ENCODE data around the gene UCP2.
A peak's percentile ranks its signal among the peaks of the same experiment; 100 is the strongest.

The UCP2 gene

DNA sequence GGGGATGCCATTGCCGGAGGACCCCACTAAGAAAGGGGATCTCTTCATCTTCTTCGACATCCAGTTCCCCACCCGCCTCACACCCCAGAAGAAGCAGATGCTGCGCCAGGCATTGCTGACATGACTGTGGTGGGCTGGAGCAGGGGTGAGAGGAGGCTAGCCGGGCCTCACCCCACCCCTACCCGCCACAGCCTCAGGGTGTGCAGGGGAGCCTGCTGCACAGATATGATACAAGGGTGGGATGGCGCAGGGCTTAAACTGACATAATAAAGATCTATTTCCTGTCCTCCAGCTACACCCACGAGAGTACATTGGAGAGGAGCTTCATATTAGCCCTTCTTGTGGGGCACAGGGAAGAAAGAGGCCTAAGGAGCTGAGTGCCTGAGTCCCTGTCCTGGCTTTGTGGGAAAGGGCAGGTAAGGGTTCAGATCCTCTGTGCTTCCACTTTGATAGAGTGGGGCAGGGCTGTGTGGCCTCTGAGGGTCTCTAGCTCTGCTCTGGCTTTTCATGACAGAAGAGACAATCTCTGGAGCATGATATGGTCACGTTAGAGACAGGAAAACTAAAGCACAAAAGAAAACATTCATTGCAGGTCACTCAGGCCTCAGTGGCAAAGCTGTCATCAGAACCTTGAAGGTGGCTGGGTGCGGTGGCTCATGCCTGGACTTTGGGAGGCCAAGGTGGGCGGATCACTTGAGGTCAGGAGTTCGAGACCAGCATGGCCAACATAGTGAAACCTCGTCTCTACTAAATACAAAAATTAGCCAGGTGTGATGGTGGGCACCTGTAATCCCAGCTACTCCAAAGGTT lies 12.4 kb downstream of the UCP2 start:
- Histone ChIP-seq H3K4me1 (ENCODE audit: control insufficient read depth, insufficient read depth, low read length) (no peaks in the 10 kb centered on the region), H3K27me3 (ENCODE audit: control insufficient read depth, insufficient read depth, low read length) (no peaks in the 10 kb centered on the region), H3K9me3 (ENCODE audit: control insufficient read depth, insufficient read depth, low read length) (no peaks in the 10 kb centered on the region), H3K9ac (ENCODE audit: low read depth, low read length) (no peak overlapping the region), H3K36me3 (ENCODE audit: control insufficient read depth, insufficient read depth, low read length) (peaks cover 7% of the 10 kb centered on the region), H3K4me3 (ENCODE audit: low read depth, low read length) (no peak overlapping the region)

DNA sequence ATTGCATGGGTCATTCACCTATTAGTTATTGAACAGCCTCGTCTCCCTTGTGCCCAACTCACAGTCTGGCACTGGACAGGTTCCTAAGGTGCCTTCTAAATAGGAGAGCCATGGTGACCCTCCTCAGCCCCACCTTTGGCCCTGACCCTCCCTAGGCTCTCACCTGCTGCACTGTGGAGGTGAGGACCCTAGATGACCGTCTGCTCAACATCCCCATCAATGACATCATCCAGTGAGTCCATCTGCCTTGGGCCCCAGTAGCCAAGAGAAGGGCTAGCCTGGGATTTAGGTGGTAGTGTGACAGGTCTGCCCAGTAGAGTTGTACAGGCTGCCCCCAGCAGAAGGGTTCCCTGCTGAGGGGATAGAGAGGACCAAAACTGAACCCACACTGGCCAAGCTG lies 13.6 kb downstream of the UCP2 start:
- Histone ChIP-seq H3K36me3 (ENCODE audit: control insufficient read depth, insufficient read depth, low read length) (peaks cover 1% of the 10 kb centered on the region), H3K4me1 (ENCODE audit: control insufficient read depth, insufficient read depth, low read length) (no peaks in the 10 kb centered on the region), H3K4me3 (ENCODE audit: low read depth, low read length) (no peak overlapping the region), H3K27me3 (ENCODE audit: control insufficient read depth, insufficient read depth, low read length) (no peaks in the 10 kb centered on the region), H3K9me3 (ENCODE audit: control insufficient read depth, insufficient read depth, low read length) (no peaks in the 10 kb centered on the region), H3K9ac (ENCODE audit: low read depth, low read length) (no peak overlapping the region)

DNA sequence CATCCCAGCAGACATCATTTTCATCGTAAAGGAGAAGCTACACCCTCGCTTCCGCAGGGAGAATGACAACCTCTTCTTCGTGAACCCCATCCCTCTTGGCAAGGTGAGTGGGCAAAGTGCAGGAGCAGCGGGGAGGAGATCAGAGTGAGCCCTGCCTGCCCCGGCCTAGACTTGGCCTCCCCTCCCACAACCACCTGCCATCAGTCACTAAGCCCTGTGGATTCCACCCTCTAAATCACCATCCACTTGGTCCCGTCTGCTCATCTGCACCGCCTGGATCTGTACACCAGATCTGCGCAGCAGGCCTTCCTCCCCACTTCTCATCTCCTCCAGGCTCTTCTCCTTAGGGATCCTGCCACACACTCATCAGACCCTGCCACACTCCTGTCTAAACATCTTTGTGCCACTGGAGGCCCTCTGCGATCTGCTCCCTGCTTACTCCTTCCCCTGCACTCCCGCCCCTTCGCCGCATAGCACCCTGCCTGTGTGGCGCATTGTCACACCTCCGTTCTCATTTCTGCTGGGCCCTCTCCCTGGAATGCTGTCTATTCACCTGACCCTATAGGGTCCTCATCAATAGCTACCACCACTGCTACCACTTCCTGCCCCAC lies 14.2 kb downstream of the UCP2 start:
- H3K9ac ChIP-seq (ENCODE audit: low read depth, low read length): no peak overlapping the region
- H3K4me3 ChIP-seq (ENCODE audit: low read depth, low read length): no peak overlapping the region
- no peaks in the 10 kb centered on the region for H3K27me3 ChIP-seq (ENCODE audit: control insufficient read depth, insufficient read depth, low read length)
- H3K36me3 ChIP-seq (ENCODE audit: control insufficient read depth, insufficient read depth, low read length): no peaks in the 10 kb centered on the region
- no peaks in the 10 kb centered on the region for H3K4me1 ChIP-seq (ENCODE audit: control insufficient read depth, insufficient read depth, low read length)
- no peaks in the 10 kb centered on the region for H3K9me3 ChIP-seq (ENCODE audit: control insufficient read depth, insufficient read depth, low read length)

DNA sequence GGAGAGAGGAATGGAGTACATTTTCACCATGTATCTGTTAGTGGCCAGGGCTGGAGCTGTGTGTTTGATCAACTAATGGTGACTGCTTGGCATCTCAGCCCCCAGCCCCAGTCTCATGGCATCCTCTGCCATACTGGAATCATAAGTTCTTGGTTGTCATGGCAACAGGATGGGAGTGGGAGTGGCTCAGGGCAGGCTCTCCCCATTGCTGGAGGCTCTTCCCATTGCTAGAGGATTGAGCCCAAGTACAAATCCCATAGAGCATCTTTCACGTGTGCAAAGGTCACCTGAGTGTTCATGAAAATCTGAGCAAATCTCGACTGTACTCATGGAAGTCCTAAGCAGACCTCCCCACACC lies 16.9 kb downstream of the UCP2 start:
- H3K27me3 ChIP-seq (ENCODE audit: control insufficient read depth, insufficient read depth, low read length): no peaks in the 10 kb centered on the region
- H3K9ac ChIP-seq (ENCODE audit: low read depth, low read length): no peak overlapping the region
- no peaks in the 10 kb centered on the region for H3K36me3 ChIP-seq (ENCODE audit: control insufficient read depth, insufficient read depth, low read length)
- no peaks in the 10 kb centered on the region for H3K9me3 ChIP-seq (ENCODE audit: control insufficient read depth, insufficient read depth, low read length)
- H3K4me1 ChIP-seq (ENCODE audit: control insufficient read depth, insufficient read depth, low read length): no peaks in the 10 kb centered on the region
- H3K4me3 ChIP-seq (ENCODE audit: low read depth, low read length): no peak overlapping the region

DNA sequence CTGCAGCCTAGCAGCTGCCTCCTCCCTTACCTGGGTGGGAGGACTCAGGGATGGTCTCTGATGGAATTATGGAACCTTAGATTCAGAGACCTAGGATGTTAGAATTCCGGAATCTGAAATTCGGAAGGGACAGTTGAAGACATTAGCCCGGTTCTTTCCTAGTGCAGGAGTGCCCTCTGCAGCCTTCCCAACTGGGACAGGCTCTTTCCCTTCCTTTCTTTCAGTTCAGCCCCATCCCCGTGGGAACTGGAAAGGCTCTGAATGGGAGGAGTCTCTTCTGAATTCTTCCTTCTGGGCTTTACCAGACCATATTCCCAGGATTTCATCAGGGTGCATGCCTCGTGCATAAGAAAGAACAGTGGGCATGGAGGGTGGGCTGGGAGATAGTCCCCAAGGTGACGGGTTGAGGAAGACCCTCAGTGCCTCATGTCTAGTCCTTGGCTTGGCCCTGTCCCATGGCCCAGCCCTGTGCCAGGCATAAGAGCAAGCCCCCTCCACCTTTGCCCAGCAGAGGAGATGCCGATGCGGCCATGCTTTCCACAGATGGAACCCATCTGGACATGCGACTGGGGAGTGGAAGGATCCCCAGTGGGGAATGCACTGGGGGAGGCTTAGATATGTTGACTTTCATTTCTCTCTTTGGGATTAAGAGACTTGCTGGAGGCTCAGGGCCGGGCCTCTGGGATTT lies 17.4 kb downstream of the UCP2 start:
- Histone ChIP-seq H3K9ac (ENCODE audit: low read depth, low read length) (no peak overlapping the region), H3K9me3 (ENCODE audit: control insufficient read depth, insufficient read depth, low read length) (no peaks in the 10 kb centered on the region), H3K27me3 (ENCODE audit: control insufficient read depth, insufficient read depth, low read length) (no peaks in the 10 kb centered on the region), H3K4me1 (ENCODE audit: control insufficient read depth, insufficient read depth, low read length) (no peaks in the 10 kb centered on the region), H3K4me3 (ENCODE audit: low read depth, low read length) (no peak overlapping the region), H3K36me3 (ENCODE audit: control insufficient read depth, insufficient read depth, low read length) (no peaks in the 10 kb centered on the region)

DNA sequence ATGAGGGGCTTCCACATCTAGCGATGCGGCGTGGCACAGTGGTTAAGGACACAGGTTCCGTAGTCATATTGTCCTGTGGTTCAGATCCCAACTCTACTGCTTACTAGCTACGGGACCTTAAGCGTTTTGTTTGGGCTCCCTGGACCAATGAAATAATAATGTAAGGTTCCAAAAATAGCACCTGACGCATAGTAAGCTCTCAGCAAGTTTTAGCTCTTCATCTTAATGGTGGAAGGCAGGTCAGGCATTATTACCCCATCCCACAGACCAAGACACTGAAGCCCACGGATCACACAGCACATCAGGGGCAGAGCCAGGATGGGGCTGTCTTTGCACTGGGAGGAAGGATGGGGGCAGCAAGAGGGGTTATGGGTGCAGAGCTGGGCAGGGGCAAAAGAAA lies 18.8 kb downstream of the UCP2 start:
- Histone ChIP-seq H3K36me3 (ENCODE audit: control insufficient read depth, insufficient read depth, low read length) (no peaks in the 10 kb centered on the region), H3K4me3 (ENCODE audit: low read depth, low read length) (no peak overlapping the region), H3K9ac (ENCODE audit: low read depth, low read length) (no peak overlapping the region), H3K9me3 (ENCODE audit: control insufficient read depth, insufficient read depth, low read length) (no peaks in the 10 kb centered on the region), H3K4me1 (ENCODE audit: control insufficient read depth, insufficient read depth, low read length) (no peaks in the 10 kb centered on the region), H3K27me3 (ENCODE audit: control insufficient read depth, insufficient read depth, low read length) (peaks cover 4% of the 10 kb centered on the region)

DNA sequence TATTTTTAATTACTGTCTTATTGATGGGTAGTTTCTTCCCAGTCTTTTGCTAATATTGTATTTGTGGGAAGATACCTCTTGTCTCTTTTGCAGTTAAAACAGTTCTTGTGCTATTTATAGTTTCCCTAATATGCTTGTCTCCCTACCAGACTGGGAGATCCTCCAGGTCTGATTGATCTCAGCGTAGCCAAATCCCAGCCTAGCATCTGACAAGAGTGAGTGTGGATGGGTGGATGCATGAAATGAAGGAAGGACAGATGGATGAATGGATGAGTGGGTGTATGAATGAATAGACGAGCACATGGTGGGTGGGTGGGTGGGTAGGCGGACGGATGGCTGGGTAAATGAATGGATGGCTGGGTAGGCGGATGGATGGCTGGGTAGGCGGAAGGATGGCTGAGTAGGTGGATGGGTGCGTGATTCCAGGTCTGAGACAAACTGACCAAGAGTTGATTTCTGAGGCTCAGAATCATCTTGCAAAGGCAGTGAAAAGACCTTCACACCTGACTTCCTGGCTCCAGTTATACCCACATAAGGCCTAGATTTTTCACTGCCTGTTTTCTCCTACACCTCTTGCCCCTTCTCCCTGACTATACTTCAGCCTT lies 20.4 kb downstream of the UCP2 start:
- H3K4me3 ChIP-seq (ENCODE audit: low read depth, low read length): no peak overlapping the region
- H3K9me3 ChIP-seq (ENCODE audit: control insufficient read depth, insufficient read depth, low read length): no peaks in the 10 kb centered on the region
- no peaks in the 10 kb centered on the region for H3K36me3 ChIP-seq (ENCODE audit: control insufficient read depth, insufficient read depth, low read length)
- H3K27me3 ChIP-seq (ENCODE audit: control insufficient read depth, insufficient read depth, low read length): peaks cover 6% of the 10 kb centered on the region
- no peak overlapping the region for H3K9ac ChIP-seq (ENCODE audit: low read depth, low read length)
- no peaks in the 10 kb centered on the region for H3K4me1 ChIP-seq (ENCODE audit: control insufficient read depth, insufficient read depth, low read length)

DNA sequence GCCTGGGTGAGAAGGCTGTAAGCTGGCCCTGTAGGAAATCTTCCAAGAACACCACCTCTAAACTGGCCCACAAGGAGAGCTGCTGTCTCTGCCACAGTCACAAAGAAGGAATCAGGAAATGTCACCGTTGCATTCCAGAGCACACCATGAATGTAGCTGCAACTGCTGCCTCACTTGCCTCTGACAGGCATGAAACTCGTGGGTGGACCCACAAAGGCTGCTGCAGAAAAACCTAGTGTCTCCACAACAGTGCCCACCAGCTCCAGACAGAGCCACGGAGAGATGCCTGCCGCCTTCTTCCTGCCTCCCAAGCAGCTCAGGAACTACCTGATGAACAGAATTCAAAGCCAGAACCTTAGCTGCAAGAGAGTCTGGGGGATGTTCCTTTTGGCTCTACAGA lies 21.3 kb downstream of the UCP2 start:
- H3K9ac ChIP-seq (ENCODE audit: low read depth, low read length): no peak overlapping the region
- H3K27me3 ChIP-seq (ENCODE audit: control insufficient read depth, insufficient read depth, low read length): peaks cover 8% of the 10 kb centered on the region
- H3K4me1 ChIP-seq (ENCODE audit: control insufficient read depth, insufficient read depth, low read length): no peaks in the 10 kb centered on the region
- H3K36me3 ChIP-seq (ENCODE audit: control insufficient read depth, insufficient read depth, low read length): no peaks in the 10 kb centered on the region
- no peaks in the 10 kb centered on the region for H3K9me3 ChIP-seq (ENCODE audit: control insufficient read depth, insufficient read depth, low read length)
- H3K4me3 ChIP-seq (ENCODE audit: low read depth, low read length): no peak overlapping the region

DNA sequence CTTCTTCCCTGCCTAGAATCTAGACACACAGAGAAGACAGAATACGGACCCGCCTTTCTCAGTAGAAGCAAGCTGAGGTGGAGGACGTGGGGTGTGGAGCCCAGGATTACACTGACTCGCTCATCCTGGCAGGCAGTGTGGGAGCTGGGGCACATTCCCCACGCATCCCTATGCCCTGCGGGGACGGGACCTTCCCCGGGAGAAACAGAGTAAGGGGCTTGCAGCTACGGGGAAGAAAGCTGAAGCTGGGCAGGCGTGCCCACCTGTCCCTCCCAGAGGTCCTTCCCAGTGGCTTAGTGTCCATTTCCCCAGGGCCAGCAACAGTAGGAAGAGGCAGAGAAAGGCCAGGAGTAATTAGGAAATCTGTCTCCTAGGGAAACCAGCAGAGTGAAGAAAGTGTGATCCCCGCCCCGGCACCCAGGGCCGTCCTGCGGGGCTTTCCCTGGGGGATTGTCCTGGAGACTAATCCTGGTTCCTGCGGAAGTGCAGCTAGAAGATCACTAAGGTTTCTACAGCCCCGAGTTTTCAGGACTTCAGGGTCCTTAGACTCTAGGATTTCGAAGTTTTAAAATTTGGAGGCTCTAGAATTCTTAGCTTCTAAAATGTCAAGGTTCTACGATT lies 24.0 kb downstream of the UCP2 start:
- Histone ChIP-seq H3K9ac (ENCODE audit: low read depth, low read length) (no peak overlapping the region), H3K4me1 (ENCODE audit: control insufficient read depth, insufficient read depth, low read length) (no peaks in the 10 kb centered on the region), H3K27me3 (ENCODE audit: control insufficient read depth, insufficient read depth, low read length) (peaks cover 8% of the 10 kb centered on the region), H3K36me3 (ENCODE audit: control insufficient read depth, insufficient read depth, low read length) (no peaks in the 10 kb centered on the region), H3K4me3 (ENCODE audit: low read depth, low read length) (no peak overlapping the region), H3K9me3 (ENCODE audit: control insufficient read depth, insufficient read depth, low read length) (no peaks in the 10 kb centered on the region)

DNA sequence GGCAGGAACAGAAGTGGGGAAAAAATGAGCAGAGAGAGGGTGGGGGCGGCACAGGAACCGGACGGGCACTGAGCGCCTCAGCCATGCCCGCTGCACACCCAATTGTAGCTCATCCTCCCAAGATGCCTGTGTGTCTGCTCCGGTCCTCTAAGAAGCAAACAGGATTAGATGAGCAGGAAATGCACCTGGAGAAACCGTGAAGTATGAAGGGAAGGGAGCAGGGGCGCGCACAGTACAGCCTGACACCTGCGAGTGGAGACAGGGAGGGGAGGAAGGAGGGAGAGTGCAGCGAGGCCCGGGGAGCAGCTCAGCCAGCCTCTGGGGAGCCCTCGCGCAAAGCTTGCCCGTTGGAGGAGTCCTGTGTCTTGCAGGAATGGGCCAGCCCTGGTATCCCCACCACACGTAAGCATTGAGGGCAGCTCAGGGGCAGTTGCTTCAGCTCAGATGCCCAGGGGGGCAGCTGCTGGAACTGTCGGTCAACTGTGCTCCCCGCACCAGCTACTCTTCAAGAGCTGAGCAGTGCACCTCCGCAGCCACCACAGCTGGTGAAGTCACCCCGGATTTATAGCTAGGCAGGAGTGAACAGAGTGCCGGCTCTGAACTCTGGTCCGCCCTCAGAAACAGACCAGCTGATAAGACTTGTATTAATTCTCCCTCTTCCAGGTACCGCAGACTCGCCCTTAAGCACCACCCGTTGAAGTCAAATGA lies 24.8 kb downstream of the UCP2 start:
- Histone ChIP-seq H3K27me3 (ENCODE audit: control insufficient read depth, insufficient read depth, low read length) (peaks cover 8% of the 10 kb centered on the region), H3K4me1 (ENCODE audit: control insufficient read depth, insufficient read depth, low read length) (no peaks in the 10 kb centered on the region), H3K9ac (ENCODE audit: low read depth, low read length) (no peak overlapping the region), H3K9me3 (ENCODE audit: control insufficient read depth, insufficient read depth, low read length) (no peaks in the 10 kb centered on the region), H3K36me3 (ENCODE audit: control insufficient read depth, insufficient read depth, low read length) (no peaks in the 10 kb centered on the region), H3K4me3 (ENCODE audit: low read depth, low read length) (peak overlapping the region; percentile 5)
